Activated CD4-positive, alpha-beta T cell treated with anti-CD3 and anti-CD28 coated beads for 1 hour (primary cell): ENCODE results near the gene CABLES1.
"Not testable (repeated sequence)": the region's sequence is repeated elsewhere in the genome, so short reads cannot be mapped to it uniquely, and the experiment has no call there.

ENCODE experiments used
- DNase-seq: peaks from one replicate; pipeline ENCODE4 v3.0.0-alpha.2; 2020

The CABLES1 gene

DNA sequence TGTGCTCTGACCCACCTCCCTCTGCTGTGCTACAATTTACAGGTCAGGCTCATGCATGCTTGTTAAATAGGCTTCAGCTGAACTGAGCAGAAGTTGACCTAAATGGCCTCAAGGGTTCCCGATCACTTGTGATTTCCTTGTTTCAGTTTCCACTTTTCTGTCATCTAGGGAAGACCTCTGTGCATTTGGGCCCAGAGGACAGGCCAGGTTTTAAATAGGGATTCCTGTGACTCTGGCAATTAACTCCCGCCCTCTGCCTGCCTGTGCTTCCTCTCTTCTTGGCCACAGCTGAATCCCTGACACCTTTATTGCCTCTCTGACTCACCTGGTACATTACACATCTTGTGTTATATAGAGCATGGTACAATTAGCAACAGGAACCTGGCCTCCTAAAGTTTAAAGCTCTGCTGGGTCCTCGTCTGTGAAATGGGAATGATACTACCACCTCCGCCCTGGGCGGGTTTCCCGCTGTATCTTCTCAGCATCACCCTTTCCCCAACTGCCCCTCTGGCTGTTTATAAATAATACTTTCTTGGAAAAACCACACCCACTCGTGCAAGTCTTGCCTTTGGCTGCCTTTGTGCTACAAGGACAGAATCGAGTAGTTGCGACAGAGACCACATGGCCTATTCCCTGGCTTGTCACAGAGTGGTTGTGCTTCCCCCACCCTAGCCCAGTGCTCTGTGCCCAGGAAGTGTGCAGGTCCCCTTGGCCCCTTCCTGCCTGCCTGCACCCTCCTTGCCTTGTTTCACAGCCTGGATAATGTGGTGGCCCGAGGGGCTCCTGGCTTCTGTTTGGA is 7.9 kb downstream of the CABLES1 start:
- DNase-seq: no peak

GRCh38 chr18:23143815-23144261 is 8.6 kb downstream of the CABLES1 start:
- no peak for DNase-seq

GRCh38 chr18:23144640-23145039 is 9.4 kb downstream of the CABLES1 start:
- DNase-seq: no peak

- DNase-seq: no peak
Measured at GRCh38 chr18:23145621-23146020, 10.3 kb downstream of the CABLES1 start.

GRCh38 chr18:23146861-23147469 is 11.7 kb downstream of the CABLES1 start:
- no peak for DNase-seq

GRCh38 chr18:23148382-23148781 is 13.1 kb downstream of the CABLES1 start:
- DNase-seq: no peak

DNA sequence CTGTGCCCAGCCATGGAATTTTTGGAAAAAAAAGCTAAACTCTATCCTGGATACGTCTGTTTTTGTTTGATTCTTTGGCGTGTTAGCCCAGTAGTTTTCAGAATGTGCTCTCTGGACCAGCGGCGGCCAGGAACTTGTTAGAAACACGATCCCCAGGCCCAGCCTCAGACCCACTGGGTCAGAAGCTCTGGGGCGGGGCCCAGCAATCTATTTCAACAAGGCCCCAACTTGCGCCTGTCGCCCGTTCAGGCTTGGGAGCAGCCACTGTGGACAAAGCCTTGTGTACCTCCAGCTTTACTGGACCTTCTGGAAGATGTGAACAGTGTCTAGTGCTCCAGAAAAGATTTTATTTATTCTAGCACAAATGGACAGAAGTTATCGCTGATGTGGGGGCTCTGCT is 14.3 kb downstream of the CABLES1 start:
- no peak for DNase-seq

GRCh38 chr18:23151414-23152099 is 16.3 kb downstream of the CABLES1 start:
- DNase-seq: no peak

GRCh38 chr18:23154030-23154429 is 18.7 kb downstream of the CABLES1 start:
- DNase-seq: no peak

DNA sequence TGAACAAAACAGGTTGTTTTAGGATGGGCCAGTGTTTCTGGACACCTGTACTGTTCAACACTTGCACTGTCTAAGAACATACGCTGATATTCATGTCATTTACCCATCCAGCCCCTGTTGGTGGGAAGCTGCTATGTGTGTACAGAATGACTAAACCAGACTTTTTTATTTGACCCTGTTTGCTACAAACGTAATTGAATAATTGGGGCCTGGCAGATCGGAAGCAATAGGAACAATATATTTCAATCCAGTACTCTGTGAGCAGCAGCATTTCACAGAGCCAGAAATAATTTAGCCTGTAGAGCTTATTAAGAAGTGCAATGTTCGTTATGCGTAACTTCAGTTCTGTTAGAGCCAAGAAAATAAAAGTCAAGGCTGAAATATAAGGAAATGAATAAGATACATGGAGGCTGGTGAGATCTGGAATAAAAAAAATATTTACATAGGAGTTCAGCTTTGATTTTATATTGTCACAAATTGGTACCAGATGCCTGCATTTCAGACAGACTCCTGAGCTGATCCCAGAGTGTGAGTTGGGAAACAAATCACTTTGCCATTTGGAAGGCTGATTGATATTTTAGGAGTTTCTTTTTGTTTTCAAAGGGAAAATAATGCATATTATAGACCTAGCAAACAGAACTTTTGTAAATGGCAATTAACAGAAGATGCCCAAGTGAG is 19.7 kb downstream of the CABLES1 start:
- no peak for DNase-seq

GRCh38 chr18:23155537-23155936 is 20.3 kb downstream of the CABLES1 start:
- DNase-seq: no peak

DNA sequence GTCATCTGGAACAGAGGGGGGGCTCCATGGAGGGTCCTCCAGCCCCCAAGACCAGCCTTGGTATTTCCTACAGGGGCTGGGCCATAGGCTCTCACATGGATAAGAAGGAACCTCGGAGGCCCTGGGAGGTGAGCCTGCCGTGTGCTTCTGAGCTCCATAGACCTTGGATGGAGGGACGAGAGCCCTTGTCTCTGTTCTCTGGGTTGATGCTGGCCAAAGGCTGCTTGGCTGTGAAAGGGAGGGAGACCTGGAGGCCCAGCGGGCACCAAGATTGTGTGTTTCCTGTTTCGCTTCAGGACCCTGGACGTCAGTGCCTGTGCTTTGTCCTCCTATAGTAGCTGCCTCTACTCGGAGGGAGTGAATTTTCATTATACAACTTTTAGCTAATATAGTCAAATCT is 20.8 kb downstream of the CABLES1 start:
- no peak for DNase-seq

DNA sequence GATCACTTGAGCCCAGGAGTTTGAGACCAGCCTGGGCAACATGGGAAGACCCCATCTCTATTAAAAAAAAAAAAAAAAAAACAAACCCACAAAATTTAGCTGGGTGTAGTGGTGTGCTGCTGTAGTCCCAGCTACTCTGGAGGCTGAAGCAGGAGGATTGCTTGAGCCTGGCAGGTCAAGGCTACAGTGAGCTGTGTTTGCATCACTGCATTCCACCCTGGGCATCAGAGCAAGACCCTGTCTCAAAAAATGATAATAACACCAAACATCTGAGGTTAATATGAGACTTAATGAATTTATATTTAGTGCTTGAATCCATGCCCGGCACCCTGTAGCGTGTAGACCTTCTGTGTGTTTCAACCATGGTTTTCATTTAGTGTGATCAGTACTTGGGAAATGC is 22.8 kb downstream of the CABLES1 start:
- no peak for DNase-seq

DNA sequence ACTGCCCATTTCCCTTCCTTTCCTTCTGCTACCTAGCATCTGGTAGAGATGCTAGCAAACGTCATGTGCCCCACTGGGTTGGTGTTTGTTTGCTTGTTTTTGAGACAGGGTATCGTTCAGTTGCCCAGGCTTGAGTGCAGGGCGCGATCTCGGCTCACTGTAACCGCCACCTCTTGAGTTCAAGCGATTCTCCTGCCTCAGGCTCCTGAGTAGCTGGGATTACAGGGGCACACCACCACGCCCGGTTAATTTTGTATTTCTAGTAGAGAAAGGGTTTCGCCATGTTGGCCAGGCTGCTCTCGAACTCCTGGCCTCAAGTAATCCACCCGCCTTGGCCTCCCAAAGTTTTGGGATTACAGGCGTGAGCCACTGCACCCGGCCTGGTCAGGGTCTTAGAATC is 23.6 kb downstream of the CABLES1 start:
- DNase-seq: not testable (repeated sequence)

DNA sequence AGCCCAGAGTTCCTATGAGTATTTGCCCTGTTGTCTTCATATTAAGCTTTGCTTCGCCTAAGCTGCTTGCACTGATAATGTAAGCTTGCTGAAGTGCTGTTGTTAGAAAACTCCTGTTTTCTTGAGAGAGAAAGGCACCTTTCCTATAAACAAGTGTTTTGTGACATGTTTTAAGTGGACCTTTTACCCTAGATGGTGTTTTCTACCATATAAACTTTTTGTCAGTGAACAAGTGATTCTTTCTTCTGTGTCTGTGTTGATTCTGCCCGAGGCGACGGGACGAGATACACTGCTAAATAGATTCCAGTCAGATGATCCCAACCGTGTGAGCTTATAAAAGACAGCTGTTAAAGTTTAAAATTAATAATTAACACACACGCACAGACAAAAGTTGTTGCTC is 24.1 kb downstream of the CABLES1 start:
- no peak for DNase-seq

DNA sequence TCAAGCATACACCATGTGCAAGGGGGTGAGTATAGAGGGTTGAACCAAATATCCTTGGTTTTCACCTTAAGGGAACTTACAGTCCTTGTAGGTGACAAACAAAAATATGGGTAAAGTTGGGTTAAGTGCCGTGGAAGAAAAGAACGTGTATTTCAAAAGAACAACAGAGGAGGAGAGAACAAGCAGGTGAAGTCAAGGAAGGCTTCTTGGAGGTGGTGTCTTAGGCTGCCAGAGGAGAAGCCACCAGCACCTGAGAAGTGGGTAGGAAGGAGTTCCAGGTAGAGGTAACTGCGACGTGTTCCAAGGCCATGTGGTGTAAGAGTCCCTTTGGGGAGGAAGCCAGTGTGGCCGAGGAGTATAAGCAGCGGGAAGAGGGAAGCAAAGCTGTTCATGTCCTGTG is 27.2 kb downstream of the CABLES1 start:
- no peak for DNase-seq

DNA sequence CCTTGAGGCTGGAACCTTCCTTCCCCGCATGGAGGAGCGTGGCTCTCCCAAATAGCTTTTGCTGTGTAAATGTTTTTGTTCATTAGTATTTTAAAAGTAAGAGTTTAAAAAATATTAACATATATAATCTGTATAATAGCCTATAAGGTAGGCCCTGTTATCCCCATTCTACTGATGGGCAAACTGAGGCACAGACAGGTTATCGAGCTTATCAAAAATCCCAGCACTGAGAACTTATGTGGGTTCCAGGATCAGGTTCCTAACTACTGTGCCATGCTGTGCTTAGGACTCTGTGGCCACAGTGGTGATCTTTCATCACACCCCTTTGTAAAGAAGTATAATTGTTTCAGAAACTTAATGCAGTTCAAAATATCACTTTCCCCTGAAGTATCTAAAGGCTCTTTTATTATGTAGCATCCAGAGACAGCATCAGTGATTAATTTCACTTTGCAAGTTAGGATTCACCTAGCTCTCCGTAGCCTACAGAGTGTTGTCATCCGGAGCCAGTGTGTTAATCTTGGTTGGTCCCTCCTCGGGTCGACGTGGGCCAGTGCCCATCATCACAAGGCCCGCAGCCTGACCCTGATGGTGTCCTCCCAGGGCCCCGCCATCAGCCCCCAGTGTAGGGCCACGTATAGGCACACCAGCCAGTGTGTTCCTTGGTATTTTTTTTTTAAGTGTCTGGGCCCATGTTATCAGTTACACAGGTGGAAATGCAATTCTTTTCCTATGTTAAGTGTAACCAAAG is 28.7 kb downstream of the CABLES1 start:
- no peak for DNase-seq

- DNase-seq: no peak
Measured at GRCh38 chr18:23165271-23166068, 30.2 kb downstream of the CABLES1 start.

- DNase-seq: no peak
Measured at GRCh38 chr18:23166891-23167541, 31.7 kb downstream of the CABLES1 start.

DNA sequence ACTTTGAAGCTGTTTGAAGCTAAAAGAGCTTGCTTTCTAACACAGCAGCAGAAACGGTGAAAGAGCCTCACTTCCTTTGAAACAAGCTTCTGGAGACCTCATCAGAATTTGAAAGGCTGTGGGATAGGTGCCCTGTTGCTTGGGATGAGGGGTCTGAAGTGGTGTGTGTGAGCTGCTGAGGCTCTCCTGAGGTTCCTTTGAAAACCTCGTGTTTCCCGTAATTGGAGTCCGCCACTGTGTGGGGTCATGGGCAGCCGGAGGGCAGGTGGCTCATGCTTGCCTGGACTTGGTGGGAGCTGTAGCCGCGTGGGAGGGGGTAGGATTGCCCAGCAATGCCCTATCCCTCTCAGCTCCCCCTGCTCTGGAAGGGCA is 34.4 kb downstream of the CABLES1 start:
- no peak for DNase-seq

GRCh38 chr18:23170137-23170536 is 34.9 kb downstream of the CABLES1 start:
- DNase-seq: no peak
